ENCODE measurements around the gene CFAP54.
A peak's percentile ranks its signal among the peaks of the same experiment; 100 is the strongest.

Gene CFAP54, protein sequence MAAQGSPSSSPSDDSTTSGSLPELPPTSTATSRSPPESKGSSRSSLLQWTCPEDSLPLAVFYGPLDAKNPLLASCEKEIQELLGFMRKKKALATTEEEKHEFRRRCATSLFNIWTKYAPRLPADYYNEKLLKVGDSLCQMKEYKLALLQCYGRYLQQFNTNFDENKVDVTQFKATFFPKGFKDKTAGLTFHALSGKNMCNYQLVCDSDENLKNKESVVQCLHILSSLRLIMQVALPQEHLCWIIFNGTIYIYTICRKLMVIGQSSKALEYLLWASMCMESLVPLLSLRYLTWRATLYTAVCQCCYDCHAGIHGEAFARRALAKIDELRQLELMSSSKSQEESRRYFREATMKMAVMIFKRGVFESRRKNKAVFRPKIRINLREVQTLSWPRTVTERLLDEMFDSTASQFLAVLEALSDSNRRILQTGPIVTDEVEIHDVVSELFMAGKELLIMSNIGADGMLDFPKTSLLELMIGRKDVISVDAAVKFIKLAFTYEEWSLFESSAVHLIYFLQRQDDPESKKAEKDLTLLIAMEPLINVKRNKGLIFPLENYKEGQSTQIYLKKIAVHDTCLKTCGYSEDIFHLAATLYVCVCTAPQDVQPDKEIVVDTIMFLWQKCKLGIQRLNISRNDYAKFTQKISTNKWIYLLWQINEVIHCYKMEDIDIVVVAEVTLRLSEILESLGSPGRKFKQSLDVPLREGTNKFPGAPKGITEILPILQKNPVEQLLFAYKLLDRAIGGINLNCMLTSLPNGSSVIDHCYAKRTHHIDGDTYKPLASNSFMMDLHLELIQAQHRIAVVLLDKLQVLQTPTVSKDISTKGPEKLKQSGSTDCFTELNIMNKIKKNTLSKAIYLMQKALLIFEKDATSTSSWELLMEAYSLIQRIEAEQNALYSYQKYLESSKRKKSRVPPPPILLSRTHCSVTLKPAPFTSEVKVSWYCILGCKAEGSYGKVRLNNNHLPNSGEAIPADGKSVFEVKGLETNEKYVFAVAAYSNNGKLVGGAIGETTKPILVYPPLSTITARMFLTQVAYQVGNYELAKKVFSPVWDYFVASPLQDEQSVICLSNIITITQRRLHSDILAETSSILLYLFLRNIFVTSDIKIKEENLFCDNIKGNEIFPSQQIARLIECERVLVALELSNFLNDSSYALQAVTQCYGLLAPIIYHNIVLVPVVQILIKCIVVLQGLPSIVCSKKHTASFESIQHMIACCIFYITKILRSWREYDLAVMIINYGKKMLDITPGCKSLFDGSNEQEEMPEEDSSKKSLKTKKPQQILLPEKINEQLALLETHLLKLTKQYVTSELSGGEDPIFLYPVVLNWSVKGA (N-terminal part only)

DNA sequence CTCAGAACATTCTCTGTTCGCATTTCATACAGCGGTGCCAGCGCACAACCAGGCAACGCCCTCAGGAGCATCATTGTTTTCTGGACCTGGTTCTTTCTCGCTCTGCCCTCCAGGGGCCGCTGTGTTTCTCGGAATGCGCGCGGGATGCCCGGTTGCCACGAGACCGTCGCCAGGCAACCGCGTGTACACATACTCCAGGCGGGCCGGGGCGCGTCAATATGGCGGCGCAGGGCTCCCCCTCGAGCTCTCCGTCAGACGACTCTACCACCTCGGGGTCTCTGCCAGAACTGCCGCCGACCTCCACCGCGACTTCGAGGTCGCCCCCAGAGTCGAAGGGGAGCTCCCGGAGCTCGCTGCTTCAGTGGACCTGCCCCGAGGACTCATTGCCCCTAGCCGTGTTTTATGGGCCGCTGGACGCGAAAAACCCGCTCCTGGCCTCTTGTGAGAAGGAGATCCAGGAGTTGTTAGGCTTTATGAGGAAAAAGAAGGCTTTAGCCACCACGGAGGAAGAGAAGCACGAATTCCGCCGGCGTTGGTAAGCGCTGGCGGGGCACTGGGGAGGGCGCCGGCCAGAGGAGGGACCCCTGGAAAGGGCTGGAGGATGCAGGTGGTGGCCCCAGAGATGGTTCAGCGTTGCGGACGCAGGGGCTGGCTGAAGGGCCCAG lies at the start of gene CFAP54:
CFAP54 (plus strand) TSS at position 186 of the 665 bp plus-strand sequence; CDS start at position 219, 33 bp downstream.
- H3K9me3 ChIP-seq (ENCODE audit: control insufficient read depth in 1 of 2, low read length in 2 of 2) = no peaks in the 10 kb centered on the region
- H3K36me3 ChIP-seq (ENCODE audit: control insufficient read depth in 1 of 2, insufficient read depth in 2 of 2, low read length in 2 of 2) = no peaks in the 10 kb centered on the region
- no peak within 1 kb of the TSS for H3K27ac ChIP-seq (ENCODE audit: low read depth, low read length)
- peaks cover 0 to 4% of the 10 kb centered on the region in 2 donors for H3K4me1 ChIP-seq (ENCODE audit: control insufficient read depth in 1 of 2, insufficient read depth in 2 of 2, low read length in 2 of 2)
- H3K4me3 ChIP-seq (ENCODE audit: low read depth in 1 of 2, low read length in 2 of 2) = peak within 1 kb of the TSS; percentile 69 to 73
- H3K27me3 ChIP-seq (ENCODE audit: control insufficient read depth in 1 of 2, insufficient read depth in 2 of 2, low read length in 2 of 2) = peaks cover 0 to 7% of the 10 kb centered on the region in 2 donors
- peak within 1 kb of the TSS; percentile 25 to 45 for H3K9ac ChIP-seq (ENCODE audit: low read depth in 1 of 2, low read length in 2 of 2)

DNA sequence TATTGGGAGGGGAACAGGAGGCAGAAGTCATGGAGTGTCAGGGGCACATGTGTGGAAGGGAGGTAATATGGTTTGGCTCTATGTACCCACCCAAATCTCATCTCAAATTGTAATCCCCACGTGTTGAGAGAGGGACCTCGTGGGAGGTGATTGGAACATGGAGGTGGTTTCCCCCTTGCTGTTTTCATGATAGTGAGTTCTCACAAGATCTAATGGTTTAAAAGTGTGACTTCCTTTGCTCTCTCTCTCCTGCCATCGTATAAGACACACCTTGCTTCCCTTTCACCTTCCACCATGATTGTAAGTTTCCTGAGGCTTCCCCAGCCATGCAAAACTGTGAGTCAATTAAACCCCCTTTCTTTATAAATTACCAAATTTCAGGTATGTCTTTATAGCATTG lies 47.6 kb upstream of the CFAP54 start:
- H3K4me1 ChIP-seq (ENCODE audit: control insufficient read depth in 1 of 2, insufficient read depth in 2 of 2, low read length in 2 of 2) = no peaks in the 10 kb centered on the region
- no peaks in the 10 kb centered on the region for H3K9me3 ChIP-seq (ENCODE audit: control insufficient read depth in 1 of 2, low read length in 2 of 2)
- no peaks in the 10 kb centered on the region for H3K36me3 ChIP-seq (ENCODE audit: control insufficient read depth in 1 of 2, insufficient read depth in 2 of 2, low read length in 2 of 2)
- no peak overlapping the region for H3K9ac ChIP-seq (ENCODE audit: low read depth in 1 of 2, low read length in 2 of 2)
- H3K27me3 ChIP-seq (ENCODE audit: control insufficient read depth in 1 of 2, insufficient read depth in 2 of 2, low read length in 2 of 2) = no peaks in the 10 kb centered on the region
- H3K4me3 ChIP-seq (ENCODE audit: low read depth in 1 of 2, low read length in 2 of 2) = no peak overlapping the region
- H3K27ac ChIP-seq (ENCODE audit: low read depth, low read length) = no peak overlapping the region

DNA sequence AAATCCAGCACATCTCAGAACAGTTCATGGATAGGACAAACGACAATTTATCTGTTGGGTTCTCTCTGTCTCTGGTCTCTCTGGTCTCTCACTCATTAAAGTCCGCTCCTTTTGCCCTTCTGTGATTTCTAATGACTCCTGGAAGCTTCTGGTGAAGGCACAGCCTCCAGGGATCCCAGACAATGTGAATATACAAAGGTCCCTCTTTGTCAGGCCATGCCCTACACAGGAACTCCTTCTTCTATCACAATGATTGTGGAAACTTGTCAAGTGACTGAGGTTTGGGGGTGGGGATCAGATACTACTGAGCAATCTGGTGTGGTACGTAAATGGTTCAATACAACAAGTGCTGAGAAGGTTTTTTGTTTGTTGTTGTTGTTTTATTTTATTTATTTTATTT lies 46.5 kb upstream of the CFAP54 start:
- Histone ChIP-seq H3K27ac (ENCODE audit: low read depth, low read length) (no peak overlapping the region), H3K27me3 (ENCODE audit: control insufficient read depth in 1 of 2, insufficient read depth in 2 of 2, low read length in 2 of 2) (no peaks in the 10 kb centered on the region), H3K9ac (ENCODE audit: low read depth in 1 of 2, low read length in 2 of 2) (no peak overlapping the region)

DNA sequence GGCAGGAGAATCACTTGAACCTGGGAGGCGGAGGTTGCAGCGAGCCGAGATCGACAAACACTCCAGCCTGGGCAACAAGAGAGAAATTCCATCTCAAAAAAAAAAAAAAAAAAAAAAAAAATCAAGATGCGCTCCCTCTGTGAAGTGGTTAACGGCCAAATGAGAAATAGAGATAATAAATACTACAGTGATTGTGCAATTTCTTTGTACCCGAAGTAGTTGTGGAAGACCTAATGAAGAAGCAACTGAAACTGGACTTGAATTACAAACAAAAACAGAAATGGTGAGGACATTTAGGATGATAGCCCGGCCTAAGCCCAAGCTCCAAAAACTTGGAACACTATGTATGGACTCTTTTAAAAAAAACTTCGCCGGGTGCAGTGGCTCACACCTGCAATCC lies 45.0 kb upstream of the CFAP54 start:
- Histone ChIP-seq H3K9me3 (ENCODE audit: control insufficient read depth in 1 of 2, low read length in 2 of 2) (no peaks in the 10 kb centered on the region), H3K9ac (ENCODE audit: low read depth in 1 of 2, low read length in 2 of 2) (no peak overlapping the region), H3K27me3 (ENCODE audit: control insufficient read depth in 1 of 2, insufficient read depth in 2 of 2, low read length in 2 of 2) (no peaks in the 10 kb centered on the region), H3K36me3 (ENCODE audit: control insufficient read depth in 1 of 2, insufficient read depth in 2 of 2, low read length in 2 of 2) (no peaks in the 10 kb centered on the region), H3K4me1 (ENCODE audit: control insufficient read depth in 1 of 2, insufficient read depth in 2 of 2, low read length in 2 of 2) (no peaks in the 10 kb centered on the region), H3K4me3 (ENCODE audit: low read depth in 1 of 2, low read length in 2 of 2) (no peak overlapping the region), H3K27ac (ENCODE audit: low read depth, low read length) (no peak overlapping the region)

More for the DNA sequence above, 46.5 kb upstream of the CFAP54 start:
- Histone ChIP-seq H3K9me3 (ENCODE audit: control insufficient read depth in 1 of 2, low read length in 2 of 2) (no peaks in the 10 kb centered on the region), H3K4me1 (ENCODE audit: control insufficient read depth in 1 of 2, insufficient read depth in 2 of 2, low read length in 2 of 2) (no peaks in the 10 kb centered on the region), H3K36me3 (ENCODE audit: control insufficient read depth in 1 of 2, insufficient read depth in 2 of 2, low read length in 2 of 2) (no peaks in the 10 kb centered on the region), H3K4me3 (ENCODE audit: low read depth in 1 of 2, low read length in 2 of 2) (no peak overlapping the region)

DNA sequence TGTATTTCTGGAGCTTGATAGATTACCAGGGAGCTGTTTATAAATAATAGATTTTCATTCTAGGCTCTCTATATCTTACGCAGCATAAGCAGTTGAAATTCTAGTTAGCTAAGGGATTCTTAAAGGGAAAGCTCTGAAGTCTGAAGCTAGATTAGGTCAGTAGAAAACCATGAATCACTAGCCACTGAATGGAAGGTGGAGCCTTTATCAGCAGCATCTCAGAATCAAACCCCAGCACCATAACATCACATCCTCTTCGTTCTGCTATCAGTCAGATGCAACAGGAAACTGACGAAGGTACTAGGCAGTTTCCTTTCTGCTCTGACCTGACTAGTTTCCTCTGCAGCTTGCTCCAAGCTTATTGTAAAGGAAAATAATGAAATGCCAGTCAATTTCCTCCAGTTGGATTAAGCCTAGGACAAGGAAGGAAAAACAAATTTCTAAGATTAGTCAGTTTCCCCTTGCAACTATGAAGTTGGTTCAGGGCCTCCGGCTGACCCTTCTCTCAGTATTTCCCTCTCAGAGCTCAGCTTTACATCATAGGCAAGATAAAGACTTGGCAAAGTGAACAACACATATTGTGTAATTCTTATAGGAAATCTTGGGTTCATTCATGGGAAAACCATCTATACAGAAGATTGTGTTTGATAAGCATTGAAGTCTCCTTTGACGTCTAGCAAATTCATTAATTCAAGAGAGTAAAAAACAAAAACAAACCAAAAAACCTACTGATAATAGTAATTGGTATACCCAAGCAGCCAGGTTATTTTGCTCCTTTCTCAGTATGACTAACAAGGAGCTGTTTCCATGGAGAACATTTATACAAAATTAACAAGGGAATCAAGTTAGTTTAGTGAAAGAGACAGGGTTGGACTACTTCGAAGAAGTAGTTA lies 43.4 kb upstream of the CFAP54 start:
- no peak overlapping the region for H3K4me3 ChIP-seq (ENCODE audit: low read depth in 1 of 2, low read length in 2 of 2)
- no peaks in the 10 kb centered on the region for H3K4me1 ChIP-seq (ENCODE audit: control insufficient read depth in 1 of 2, insufficient read depth in 2 of 2, low read length in 2 of 2)
- H3K9ac ChIP-seq (ENCODE audit: low read depth in 1 of 2, low read length in 2 of 2) = no peak overlapping the region
- no peaks in the 10 kb centered on the region for H3K9me3 ChIP-seq (ENCODE audit: control insufficient read depth in 1 of 2, low read length in 2 of 2)
- H3K36me3 ChIP-seq (ENCODE audit: control insufficient read depth in 1 of 2, insufficient read depth in 2 of 2, low read length in 2 of 2) = no peaks in the 10 kb centered on the region
- peak overlapping the region; percentile 64 for H3K27ac ChIP-seq (ENCODE audit: low read depth, low read length)
- no peaks in the 10 kb centered on the region for H3K27me3 ChIP-seq (ENCODE audit: control insufficient read depth in 1 of 2, insufficient read depth in 2 of 2, low read length in 2 of 2)

DNA sequence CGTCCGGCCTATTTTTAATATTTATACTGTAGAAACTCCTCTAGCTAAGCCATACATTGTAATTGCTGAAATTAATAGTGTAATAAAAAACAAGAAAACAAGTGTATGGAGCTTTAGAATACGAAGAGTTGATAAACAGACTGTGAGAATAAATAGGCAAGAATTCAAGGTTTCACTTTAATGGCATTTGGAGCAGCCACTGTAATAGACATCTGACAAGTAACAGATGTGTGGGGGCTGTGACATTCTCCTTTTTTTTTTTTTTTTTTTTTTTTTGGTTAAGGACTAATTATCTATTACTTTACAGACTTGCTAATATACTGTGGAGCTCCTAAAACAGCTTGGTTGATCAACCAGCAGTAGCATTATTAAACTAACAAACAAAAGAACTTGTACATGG lies 42.1 kb upstream of the CFAP54 start:
- Histone ChIP-seq H3K9me3 (ENCODE audit: control insufficient read depth in 1 of 2, low read length in 2 of 2) (no peaks in the 10 kb centered on the region), H3K27ac (ENCODE audit: low read depth, low read length) (no peak overlapping the region), H3K4me3 (ENCODE audit: low read depth in 1 of 2, low read length in 2 of 2) (no peak overlapping the region), H3K27me3 (ENCODE audit: control insufficient read depth in 1 of 2, insufficient read depth in 2 of 2, low read length in 2 of 2) (no peaks in the 10 kb centered on the region), H3K4me1 (ENCODE audit: control insufficient read depth in 1 of 2, insufficient read depth in 2 of 2, low read length in 2 of 2) (no peaks in the 10 kb centered on the region), H3K9ac (ENCODE audit: low read depth in 1 of 2, low read length in 2 of 2) (no peak overlapping the region), H3K36me3 (ENCODE audit: control insufficient read depth in 1 of 2, insufficient read depth in 2 of 2, low read length in 2 of 2) (no peaks in the 10 kb centered on the region)

DNA sequence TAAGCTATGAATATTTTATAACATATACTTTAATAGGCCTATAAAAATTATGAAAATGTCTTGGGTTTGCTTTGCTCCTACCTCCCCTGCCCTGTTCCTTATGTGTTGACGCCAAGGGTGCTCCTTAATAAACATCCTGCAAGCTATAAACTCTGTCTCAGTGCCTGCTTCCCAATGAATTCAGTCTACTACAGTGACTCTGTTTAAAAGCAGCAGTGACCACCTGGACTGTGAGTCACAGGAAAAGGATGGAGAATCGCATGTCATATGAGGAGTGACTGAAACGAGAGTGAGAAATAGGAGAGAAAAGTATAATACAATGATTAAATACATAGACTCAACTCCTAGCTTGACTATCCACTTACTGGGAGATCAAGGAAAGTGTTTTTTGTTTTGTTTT lies 41.1 kb upstream of the CFAP54 start:
- Histone ChIP-seq H3K4me3 (ENCODE audit: low read depth in 1 of 2, low read length in 2 of 2) (no peak overlapping the region), H3K27ac (ENCODE audit: low read depth, low read length) (no peak overlapping the region), H3K27me3 (ENCODE audit: control insufficient read depth in 1 of 2, insufficient read depth in 2 of 2, low read length in 2 of 2) (no peaks in the 10 kb centered on the region), H3K36me3 (ENCODE audit: control insufficient read depth in 1 of 2, insufficient read depth in 2 of 2, low read length in 2 of 2) (no peaks in the 10 kb centered on the region), H3K9ac (ENCODE audit: low read depth in 1 of 2, low read length in 2 of 2) (no peak overlapping the region), H3K4me1 (ENCODE audit: control insufficient read depth in 1 of 2, insufficient read depth in 2 of 2, low read length in 2 of 2) (no peaks in the 10 kb centered on the region), H3K9me3 (ENCODE audit: control insufficient read depth in 1 of 2, low read length in 2 of 2) (no peaks in the 10 kb centered on the region)

DNA sequence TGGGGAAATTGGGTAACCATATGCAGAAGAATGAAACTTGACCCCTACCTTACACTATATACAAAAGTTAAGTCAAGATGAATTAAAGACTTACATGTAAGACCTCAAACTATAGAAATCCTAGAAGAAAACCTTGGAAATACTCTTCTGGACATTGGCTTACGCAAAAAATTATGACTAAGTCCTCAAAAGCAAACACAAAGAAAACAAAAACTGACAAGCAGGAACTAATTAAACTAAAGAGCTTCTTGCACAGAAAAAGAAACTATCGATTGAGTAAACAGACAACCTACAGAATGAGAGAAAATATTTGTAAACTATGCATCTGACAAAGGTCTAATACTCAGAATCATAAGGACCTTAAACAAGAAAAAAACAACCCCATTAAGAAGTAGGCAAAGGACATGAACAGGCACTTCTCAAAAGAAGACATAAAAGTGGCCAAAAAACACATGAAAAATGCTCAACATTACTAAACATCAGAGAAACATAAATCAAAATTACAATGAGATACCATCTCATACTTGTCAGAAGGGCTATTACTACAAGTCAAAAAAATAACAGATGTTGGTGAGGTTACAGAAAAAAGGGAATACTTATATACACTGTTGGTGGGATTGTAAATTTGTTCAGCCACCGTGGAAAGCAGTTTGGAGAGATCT lies 37.0 kb upstream of the CFAP54 start:
- no peaks in the 10 kb centered on the region for H3K9me3 ChIP-seq (ENCODE audit: control insufficient read depth in 1 of 2, low read length in 2 of 2)
- H3K36me3 ChIP-seq (ENCODE audit: control insufficient read depth in 1 of 2, insufficient read depth in 2 of 2, low read length in 2 of 2) = no peaks in the 10 kb centered on the region
- no peak overlapping the region for H3K4me3 ChIP-seq (ENCODE audit: low read depth in 1 of 2, low read length in 2 of 2)
- H3K27me3 ChIP-seq (ENCODE audit: control insufficient read depth in 1 of 2, insufficient read depth in 2 of 2, low read length in 2 of 2) = no peaks in the 10 kb centered on the region
- no peak overlapping the region for H3K27ac ChIP-seq (ENCODE audit: low read depth, low read length)
- H3K9ac ChIP-seq (ENCODE audit: low read depth in 1 of 2, low read length in 2 of 2) = no peak overlapping the region
- no peaks in the 10 kb centered on the region for H3K4me1 ChIP-seq (ENCODE audit: control insufficient read depth in 1 of 2, insufficient read depth in 2 of 2, low read length in 2 of 2)
